Naive thymus-derived CD4-positive, alpha-beta T cell (primary cell): ENCODE measurements around the gene NSD2. TPM values are rescaled to one million over a fixed set of nuclear protein-coding genes. Genes with fewer than 3 reads are reported as not detected.

ENCODE experiments used
- ATAC-seq: fragments of 150-1000 bp; cut with Tn5 transposase; 2 replicates; pipeline ENCODE4 v1.10.0; 2021; ENCODE audit warnings: mild to moderate bottlenecking, moderate library complexity
- CTCF ChIA-PET: fragments of 350-600 bp; sonication (Branson Sonifier 250); formaldehyde crosslinking; loops from one replicate; lab custom pipeline; 2021; ENCODE audit warnings: antibody characterized with exemption; lab: Charles Lee
- POLR2A ChIA-PET: fragments of 350-600 bp; sonication (Branson Sonifier 250); formaldehyde crosslinking; loops from one replicate; lab custom pipeline; 2021; ENCODE audit warnings: antibody characterized with exemption, inconsistent platforms; lab: Charles Lee
- DNase-seq, 9 donors: peaks; one replicate each; pipeline versions ENCODE4 v3.0.0 to v3.0.0-alpha.2; 2020 to 2022; ENCODE audit warnings: mixed read lengths in 1 of 9
- H3K27ac ChIP-seq: one replicate; pipeline ENCODE4 v1.7.0; 2013; ENCODE audit warnings: mild to moderate bottlenecking, low read depth, low read length, moderate library complexity
- H3K27me3 ChIP-seq, 2 donors: one replicate each; pipeline ENCODE4 v1.7.0; 2013; ENCODE audit warnings: low read length in 2 of 2, mild to moderate bottlenecking in 2 of 2, moderate library complexity in 2 of 2; ENCODE audit not compliant: control insufficient read depth in 2 of 2, insufficient read depth in 2 of 2
- H3K36me3 ChIP-seq, 3 experiments: 1 replicate in 2 of 3; 2 replicates in 1 of 3; pipeline ENCODE4 v1.7.0; 2013; ENCODE audit warnings: low read length in 3 of 3, mild to moderate bottlenecking in 3 of 3, moderate library complexity in 1 of 3; ENCODE audit not compliant: insufficient read depth in 3 of 3, control insufficient read depth in 2 of 3
- H3K4me1 ChIP-seq, 2 donors: one replicate each; pipeline ENCODE4 v1.7.0; 2013; ENCODE audit warnings: low read length in 2 of 2, mild to moderate bottlenecking in 2 of 2, moderate library complexity in 1 of 2; ENCODE audit not compliant: control insufficient read depth in 2 of 2, insufficient read depth in 2 of 2
- H3K4me3 ChIP-seq: 2 replicates; pipeline ENCODE4 v1.7.0; 2013; ENCODE audit warnings: mild to moderate bottlenecking, low read length
- H3K9me3 ChIP-seq, 3 experiments: 1 replicate in 2 of 3; 2 replicates in 1 of 3; pipeline ENCODE4 v1.7.0; 2013; ENCODE audit warnings: low read length in 3 of 3; ENCODE audit not compliant: control insufficient read depth in 2 of 3
- H3K27ac Mint-ChIP-seq, 9 donors: one replicate each; pipeline ENCODE4 v1.8.0; 2020 to 2022; ENCODE audit warnings: mixed read lengths in 9 of 9, mild to moderate bottlenecking in 8 of 9, moderate library complexity in 5 of 9, inconsistent platforms in 2 of 9
- H3K27me3 Mint-ChIP-seq, 5 donors: one replicate each; pipeline ENCODE4 v1.8.0; 2021 to 2022; ENCODE audit warnings: mixed read lengths in 5 of 5, mild to moderate bottlenecking in 1 of 5
- H3K36me3 Mint-ChIP-seq, 5 donors: one replicate each; pipeline ENCODE4 v1.8.0; 2020 to 2022; ENCODE audit warnings: mixed read lengths in 5 of 5, mild to moderate bottlenecking in 3 of 5, inconsistent platforms in 1 of 5
- H3K4me1 Mint-ChIP-seq, 7 donors: one replicate each; pipeline ENCODE4 v1.8.0; 2020 to 2022; ENCODE audit warnings: mixed read lengths in 7 of 7, mild to moderate bottlenecking in 3 of 7, inconsistent platforms in 1 of 7
- H3K4me3 Mint-ChIP-seq, 10 donors: one replicate each; pipeline ENCODE4 v1.8.0; 2020 to 2022; ENCODE audit warnings: mild to moderate bottlenecking in 10 of 10, mixed read lengths in 10 of 10, moderate library complexity in 6 of 10, inconsistent platforms in 2 of 10
- H3K9me3 Mint-ChIP-seq, 11 donors: one replicate each; pipeline ENCODE4 v1.8.0; 2020 to 2022; ENCODE audit warnings: mixed read lengths in 11 of 11, mild to moderate bottlenecking in 4 of 11, inconsistent platforms in 1 of 11, moderate library complexity in 1 of 11
- intact Hi-C, 2 donors: fragments of 100-400 bp; cut with micrococcal nuclease; formaldehyde crosslinking; loops; one replicate each; pipeline ENCODE4 v1.15.1; 2023
- polyA plus RNA-seq, 2 donors: library from polyadenylated mRNA; unstranded; fragments of 300-500 nt; fragmentation: Illumina TruSeq; gene quantifications; one replicate each; pipeline ENCODE4 v1.2.3, GENCODE V29; 2021
- total RNA-seq, 6 experiments: library from RNA in 5 of 6; stranded (reverse) in 5 of 6; gene quantifications; 1 replicate in 5 of 6; 2 replicates in 1 of 6; pipeline ENCODE4 v1.2.3 and lab custom pipeline; 2021 to 2026

The NSD2 gene
- total and polyA plus RNA-seq, 7 experiments from 2014 or later, result 2.7 to 207 (median 37.3) TPM

DNA sequence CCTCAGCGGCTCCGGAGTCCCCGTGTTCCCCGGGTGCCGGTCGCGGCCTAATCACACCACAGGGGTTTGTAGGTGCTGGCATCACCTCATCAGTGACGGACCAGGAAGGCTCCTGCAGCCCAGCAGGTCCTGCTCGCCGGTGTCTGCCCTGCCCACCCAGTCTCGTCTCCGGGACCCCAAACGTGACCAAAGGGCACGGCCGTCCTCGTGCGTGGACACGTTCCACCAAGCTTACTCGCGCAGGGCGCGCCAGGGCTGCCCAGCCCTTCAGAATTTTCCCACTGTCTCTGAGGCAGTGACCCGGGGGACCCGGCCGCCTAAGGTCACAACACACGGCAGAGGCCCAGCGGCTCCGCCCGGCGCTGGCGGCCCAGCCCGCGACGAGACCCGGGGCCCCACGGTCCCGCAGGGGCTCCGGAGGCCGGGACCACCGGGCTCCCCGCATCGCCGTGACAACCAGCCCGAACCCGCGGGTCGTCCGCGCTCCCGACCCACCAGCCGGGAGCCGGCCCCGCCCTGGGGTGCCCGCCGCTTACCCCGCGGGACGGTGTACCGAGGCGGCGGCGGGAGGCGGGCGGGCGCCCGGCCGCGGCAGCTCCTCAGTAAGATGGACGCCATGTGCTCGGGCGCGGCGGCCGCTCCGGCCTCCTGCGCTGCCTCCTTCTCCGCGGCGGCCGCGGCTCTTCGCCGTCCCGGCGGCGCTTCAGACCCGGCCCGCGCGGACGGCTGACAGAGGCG is 15.7 kb upstream of the NSD2 start:
- peak; percentile 31 for ATAC-seq
- Histone ChIP-seq H3K4me3 (peak overlapping the region; percentile 86), H3K36me3 (peaks cover 0 to 4% (median 0%) of the 10 kb centered on the region in 3 experiments), H3K27ac (peak overlapping the region; percentile 70), H3K4me1 (peaks cover 10 to 14% of the 10 kb centered on the region in 2 donors), H3K27me3 (no peaks in the 10 kb centered on the region), H3K9me3 (no peaks in the 10 kb centered on the region)
- intact Hi-C loops, result loop anchor here (1.0 to 5.0 kb wide), 15 partner anchors 15 to 1108 kb away; partner anchors contain the start of genes CFAP99 (in 2 of the 2), SLBP (in 2 of the 2), ZFYVE28 (in 2 of the 2) and CTBP1 (in 1 of the 2)
- Mint-ChIP-seq H3K27ac (peak overlapping the region in 6 of 9 donors; percentile 17 to 75 (median 47)), H3K4me3 (peak overlapping the region; percentile 67 to 88 (median 83)), H3K27me3 (no peaks in the 10 kb centered on the region), H3K36me3 (peaks cover 0 to 3% (median 0%) of the 10 kb centered on the region in 5 donors), H3K4me1 (peaks cover 38 to 48% (median 45%) of the 10 kb centered on the region in 7 donors), H3K9me3 (no peaks in the 10 kb centered on the region)
- ChIA-PET CTCF (no interaction called here), POLR2A (interaction anchor here (0.6 to 7.7 kb wide), 6 partner anchors 9 to 185 kb away, joined by 3 to 74 read pairs (median 8); partner anchors contain the start of genes NSD2 and SLBP)
- peak in 2 of 9 donors; percentile 14 to 15 for DNase-seq

DNA sequence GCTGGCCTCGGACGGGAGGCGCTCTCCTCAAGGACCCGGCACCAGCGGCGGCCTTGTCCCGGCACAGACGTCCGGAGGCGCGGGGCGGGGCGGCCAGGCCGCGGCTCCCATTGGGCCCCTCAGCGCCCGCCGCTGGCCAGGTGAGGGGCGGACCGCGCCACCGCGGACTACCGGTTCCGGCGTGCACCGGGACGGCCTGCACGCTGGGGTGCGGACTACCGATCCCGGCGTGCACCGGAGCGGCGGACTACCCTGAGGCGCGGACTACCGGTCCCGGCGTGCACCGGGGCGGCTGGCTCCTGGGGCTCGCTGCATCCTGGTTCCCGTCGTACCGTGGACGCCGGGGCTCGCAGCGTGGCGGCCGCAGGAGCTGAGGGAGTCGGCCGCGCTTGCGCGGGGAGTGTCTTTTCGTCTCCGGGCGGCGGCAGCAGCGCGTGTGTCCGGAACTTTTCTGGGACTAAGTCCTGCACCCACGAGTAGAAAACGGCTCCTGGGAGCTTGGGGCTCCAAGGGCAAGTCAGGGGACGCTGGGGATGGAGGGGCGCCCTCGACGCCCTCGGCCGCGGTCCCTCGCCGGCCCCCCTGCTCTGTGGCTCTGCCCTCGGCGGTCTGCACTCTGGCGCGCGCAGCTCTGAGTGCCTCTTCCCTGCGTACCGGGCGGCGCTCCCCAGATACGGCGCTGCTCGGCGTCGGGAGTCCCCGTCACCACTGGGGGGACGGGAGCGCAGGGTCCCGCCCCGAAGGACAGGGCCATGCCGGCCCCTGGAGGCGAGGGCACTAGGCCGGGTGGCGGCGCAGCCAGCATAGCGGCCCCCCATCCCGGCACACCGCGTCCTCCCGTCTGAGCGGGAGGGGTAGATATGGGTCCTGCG is 14.9 kb upstream of the NSD2 start, which contains the start of gene LETM1:
TSS of gene LETM1 (minus strand) at position 86 of the 872 bp plus-strand sequence. CDS start 206 bp downstream, outside the sequence.
- H3K4me3 ChIP-seq, result peak within 1 kb of the TSS; percentile 86
- DNase-seq (peak; percentile 79 to 96 (median 88)), ATAC-seq (peak; percentile 98)
- H3K27me3 Mint-ChIP-seq, result no peaks in the 10 kb centered on the region
- ChIA-PET CTCF (interaction anchor here (0.6 to 0.9 kb wide), 2 partner anchors 11 to 24 kb away, joined by 3 read pairs; no protein-coding TSS in a partner anchor), POLR2A (interaction anchor here (0.9 to 7.7 kb wide), 5 partner anchors 9 to 144 kb away, joined by 3 to 74 read pairs (median 9); partner anchors contain the start of genes NSD2 and SLBP)
- H3K36me3 ChIP-seq, result peaks cover 0 to 4% (median 0%) of the 10 kb centered on the region in 3 experiments
- no peaks in the 10 kb centered on the region for H3K9me3 ChIP-seq
- H3K27ac ChIP-seq, result peak within 1 kb of the TSS; percentile 70
- peaks cover 10 to 14% of the 10 kb centered on the region in 2 donors for H3K4me1 ChIP-seq
- H3K9me3 Mint-ChIP-seq, result no peaks in the 10 kb centered on the region
- intact Hi-C loops, result loop anchor here (1.0 to 5.0 kb wide), 15 partner anchors 14 to 1107 kb away; partner anchors contain the start of genes CFAP99 (in 2 of the 2), SLBP (in 2 of the 2), ZFYVE28 (in 2 of the 2) and CTBP1 (in 1 of the 2)
- no peaks in the 10 kb centered on the region for H3K27me3 ChIP-seq
- H3K4me1 Mint-ChIP-seq, result peaks cover 30 to 45% (median 40%) of the 10 kb centered on the region in 7 donors
- H3K27ac Mint-ChIP-seq, result peak within 1 kb of the TSS in 8 of 9 donors; percentile 17 to 80 (median 48)
- H3K36me3 Mint-ChIP-seq, result peaks cover 0 to 3% (median 0%) of the 10 kb centered on the region in 5 donors
- H3K4me3 Mint-ChIP-seq, result peak within 1 kb of the TSS; percentile 67 to 88 (median 83)

DNA sequence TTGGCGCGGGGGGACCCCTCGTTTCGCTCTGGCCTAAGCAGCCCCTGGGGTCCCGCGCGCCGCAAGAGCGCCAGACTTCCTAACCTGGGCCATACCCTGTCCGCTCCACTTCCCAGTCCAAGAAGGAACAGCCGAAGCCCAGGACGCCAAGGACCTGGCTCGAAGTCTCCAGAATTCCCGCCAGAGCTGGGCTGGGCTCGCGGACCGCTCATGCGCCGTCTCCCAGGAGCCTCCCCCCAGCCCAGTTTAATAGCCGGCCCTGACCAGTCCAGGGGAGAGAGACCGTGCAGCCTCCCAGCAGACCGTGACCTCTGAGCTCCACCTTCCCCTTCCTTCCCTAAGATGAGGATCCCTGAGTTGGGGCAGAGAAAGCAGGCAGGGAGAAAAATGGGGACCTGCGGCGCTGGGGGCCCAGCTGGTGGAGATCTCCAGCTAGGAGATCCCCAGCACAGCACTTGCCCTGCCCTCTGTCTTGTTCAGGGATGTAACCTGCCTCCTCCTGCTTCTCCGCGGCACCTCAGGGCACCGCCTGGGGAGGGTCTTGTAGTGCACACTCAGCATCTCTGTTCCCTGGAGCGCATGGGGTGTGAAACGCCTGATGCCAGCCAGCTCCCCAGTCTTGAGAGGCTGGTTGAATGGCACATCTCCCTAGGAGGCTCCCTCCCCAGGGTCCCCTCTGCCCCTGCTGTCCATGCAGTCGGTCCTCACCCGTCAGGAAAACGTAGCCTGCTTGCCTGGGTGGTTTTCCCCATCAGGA is 14.1 kb upstream of the NSD2 start:
- Histone ChIP-seq H3K4me1 (peaks cover 10 to 22% of the 10 kb centered on the region in 2 donors), H3K27me3 (no peaks in the 10 kb centered on the region), H3K4me3 (peak overlapping the region; percentile 86), H3K36me3 (peaks cover 0 to 4% (median 0%) of the 10 kb centered on the region in 3 experiments), H3K27ac (peak overlapping the region; percentile 70), H3K9me3 (no peaks in the 10 kb centered on the region)
- Mint-ChIP-seq H3K4me1 (peaks cover 25 to 43% (median 42%) of the 10 kb centered on the region in 7 donors), H3K9me3 (no peaks in the 10 kb centered on the region), H3K27ac (peak overlapping the region in 7 of 9 donors; percentile 43 to 67 (median 58)), H3K4me3 (peak overlapping the region; percentile 66 to 87 (median 79)), H3K27me3 (no peaks in the 10 kb centered on the region), H3K36me3 (peaks cover 0 to 3% (median 0%) of the 10 kb centered on the region in 5 donors)
- ChIA-PET POLR2A (interaction anchor here (1.1 to 7.7 kb wide), 4 partner anchors 8 to 134 kb away, joined by 7 to 74 read pairs (median 11); partner anchors contain the start of gene NSD2), CTCF (interaction anchor here (0.9 kb wide), 1 partner anchor 23 kb away, joined by 3 read pairs; no protein-coding TSS in a partner anchor)
- DNase-seq (peak in 1 of 9 donors; percentile 16), ATAC-seq (no peak)
- intact Hi-C loops, result loop anchor here (1.0 to 5.0 kb wide), 15 partner anchors 13 to 1106 kb away; partner anchors contain the start of genes CFAP99 (in 2 of the 2), SLBP (in 2 of the 2), ZFYVE28 (in 2 of the 2) and CTBP1 (in 1 of the 2)

DNA sequence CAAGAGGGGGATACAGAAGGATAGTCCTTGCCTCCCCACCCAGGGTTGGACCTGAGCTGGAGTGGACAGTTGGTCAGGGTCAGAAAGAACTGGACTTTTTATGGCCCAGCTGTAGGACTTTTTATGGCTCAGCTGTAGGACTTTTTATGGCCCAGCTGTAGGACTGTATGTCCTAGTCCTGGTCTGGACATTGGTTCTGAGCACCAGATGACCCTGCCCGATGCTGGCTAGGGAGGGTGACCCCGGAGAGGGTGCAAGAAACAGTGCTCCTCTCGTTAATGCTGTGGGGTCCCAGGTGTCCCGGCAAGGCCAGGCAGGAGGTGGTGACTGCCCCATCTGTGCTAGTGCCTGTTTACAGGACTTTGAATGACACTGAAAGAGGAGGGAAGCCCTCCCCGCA is 13.3 kb upstream of the NSD2 start:
- H3K27ac Mint-ChIP-seq, result no peak overlapping the region
- H3K36me3 Mint-ChIP-seq, result peaks cover 0 to under 1% (median 0%) of the 10 kb centered on the region in 5 donors

DNA sequence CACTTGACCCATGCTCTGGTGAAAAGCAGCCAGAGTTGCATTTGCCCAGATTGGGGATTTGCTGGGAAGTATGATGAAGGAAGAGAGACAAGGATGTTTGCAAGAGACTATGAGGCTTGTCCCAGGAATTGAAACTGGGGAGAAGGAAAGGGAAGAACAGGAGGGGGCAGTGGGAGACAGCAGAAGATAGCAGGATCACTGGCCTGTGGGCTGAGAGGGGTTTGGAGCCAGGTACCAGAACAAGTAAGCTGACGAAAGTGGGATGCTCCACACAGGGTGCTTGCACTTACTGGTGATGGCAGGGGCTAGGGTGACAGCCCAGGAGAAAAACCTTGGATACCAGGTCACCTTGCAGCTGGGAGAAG is 11.8 kb upstream of the NSD2 start:
- ATAC-seq (no peak), DNase-seq (no peak)
- Histone ChIP-seq H3K27me3 (no peaks in the 10 kb centered on the region), H3K4me1 (peaks cover 10 to 35% of the 10 kb centered on the region in 2 donors), H3K36me3 (peaks cover 0 to 4% (median 0%) of the 10 kb centered on the region in 3 experiments), H3K27ac (no peak overlapping the region), H3K4me3 (no peak overlapping the region), H3K9me3 (no peaks in the 10 kb centered on the region)
- POLR2A ChIA-PET, result interaction anchor here (7.7 kb wide), 1 partner anchor 10 kb away, joined by 74 read pairs; the partner anchor contains the start of gene NSD2
- intact Hi-C loops, result loop anchor here (5.0 kb wide), 3 partner anchors 512 to 612 kb away; partner anchors contain the start of genes CTBP1 (in 1 of the 2), RNF4 (in 1 of the 2) and UVSSA (in 1 of the 2)
- Mint-ChIP-seq H3K9me3 (peaks cover 0 to 2% (median 0%) of the 10 kb centered on the region in 11 donors), H3K4me3 (no peak overlapping the region), H3K36me3 (no peaks in the 10 kb centered on the region), H3K27me3 (no peaks in the 10 kb centered on the region), H3K4me1 (peaks cover 24 to 40% (median 36%) of the 10 kb centered on the region in 7 donors), H3K27ac (peak overlapping the region in 5 of 9 donors; percentile 12 to 84 (median 53))
- CTCF ChIA-PET, result interaction anchor here (1.6 kb wide), 1 partner anchor 40 kb away, joined by 4 read pairs; no protein-coding TSS in a partner anchor

More for the DNA sequence above, 13.3 kb upstream of the NSD2 start:
- intact Hi-C loops, result loop anchor here (2.0 to 5.0 kb wide), 6 partner anchors 151 to 611 kb away; partner anchors contain the start of genes CTBP1 (in 1 of the 2), NELFA (in 1 of the 2), RNF4 (in 1 of the 2) and UVSSA (in 1 of the 2)
- Histone ChIP-seq H3K27me3 (no peaks in the 10 kb centered on the region), H3K36me3 (peaks cover 0 to 4% (median 0%) of the 10 kb centered on the region in 3 experiments), H3K4me3 (no peak overlapping the region), H3K9me3 (no peaks in the 10 kb centered on the region), H3K27ac (no peak overlapping the region), H3K4me1 (peaks cover 10 to 28% of the 10 kb centered on the region in 2 donors)
- no peaks in the 10 kb centered on the region for H3K27me3 Mint-ChIP-seq
- ChIA-PET POLR2A (interaction anchor here (3.6 to 7.7 kb wide), 2 partner anchors 11 to 16 kb away, joined by 13 to 74 read pairs; partner anchors contain the start of gene NSD2), CTCF (interaction anchor here (1.6 kb wide), 1 partner anchor 42 kb away, joined by 4 read pairs; no protein-coding TSS in a partner anchor)
- ATAC-seq, result no peak
- peaks cover 25 to 42% (median 38%) of the 10 kb centered on the region in 7 donors for H3K4me1 Mint-ChIP-seq
- DNase-seq, result no peak
- peak overlapping the region in 1 of 10 donors; percentile 87 for H3K4me3 Mint-ChIP-seq
- no peaks in the 10 kb centered on the region for H3K9me3 Mint-ChIP-seq
